Mesothelial cell of epicardium (in vitro differentiated cells): Measurements from ENCODE around the gene RALGAPA2. TPM values are rescaled to one million over a fixed set of nuclear protein-coding genes. Genes with fewer than 3 reads are reported as not detected.

Source experiments
- DNase-seq, 2 experiments: peaks; one replicate each; pipeline ENCODE4 v3.0.0; 2021; ENCODE audit warnings: low spot score in 2 of 2; ENCODE audit not compliant: unreplicated experiment in 2 of 2
- H3K27ac Mint-ChIP-seq: 2 replicates; pipeline ENCODE4 v1.8.0; 2021; ENCODE audit warnings: mixed read lengths
- H3K27me3 Mint-ChIP-seq: 2 replicates; pipeline ENCODE4 v1.8.0; 2021; ENCODE audit warnings: low read depth, mixed read lengths
- H3K36me3 Mint-ChIP-seq: 2 replicates; pipeline ENCODE4 v1.8.0; 2021; ENCODE audit warnings: mixed read lengths
- H3K4me1 Mint-ChIP-seq: 2 replicates; pipeline ENCODE4 v1.8.0; 2021; ENCODE audit warnings: mixed read lengths
- H3K4me3 Mint-ChIP-seq: 2 replicates; pipeline ENCODE4 v1.8.0; 2021; ENCODE audit warnings: mild to moderate bottlenecking, moderate library complexity, mixed read lengths
- H3K9me3 Mint-ChIP-seq: 2 replicates; pipeline ENCODE4 v1.8.0; 2021; ENCODE audit warnings: mixed read lengths
- total RNA-seq: library from RNA; stranded (reverse); gene quantifications from 3 replicates; pipeline ENCODE4 v1.2.1, GENCODE V29; 2021
- TF ChIP-seq, protein P1 (sequence below): fragments of 200-600 bp; sonication (generic); IDR thresholded peaks from one replicate; pipeline ENCODE4 v1.5.0; 2021; ENCODE audit warnings: antibody characterized with exemption; ENCODE audit not compliant: unreplicated experiment

The RALGAPA2 gene
- total RNA-seq, 1 donor from 2014 or later = 27.5 TPM

DNA sequence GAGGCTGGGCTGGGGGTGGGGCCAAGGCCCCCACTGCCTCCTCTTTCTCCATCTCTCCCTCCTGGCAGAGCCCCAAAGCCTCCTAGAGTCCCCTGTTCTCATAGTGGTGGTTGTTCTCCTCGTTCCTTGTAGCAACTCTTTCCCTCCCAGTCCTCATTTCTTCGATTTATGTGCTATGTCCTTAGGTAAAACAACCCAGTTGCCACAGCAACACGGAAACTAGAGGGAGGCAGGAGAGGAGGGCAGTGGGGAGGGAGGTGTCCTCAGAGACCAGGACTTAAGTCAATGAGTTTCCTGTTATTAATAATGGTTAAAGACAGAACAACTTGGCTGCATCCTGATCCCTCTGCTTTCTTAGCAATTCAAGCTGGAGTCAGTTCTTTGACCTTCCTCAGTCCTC, 183.6 kb downstream of the RALGAPA2 start:
- H3K9me3 Mint-ChIP-seq = no peaks in the 10 kb centered on the region
- H3K4me3 Mint-ChIP-seq = no peak overlapping the region
- no peak for DNase-seq
- H3K36me3 Mint-ChIP-seq = peaks cover 3% of the 10 kb centered on the region
- H3K27ac Mint-ChIP-seq = no peak overlapping the region
- no peaks in the 10 kb centered on the region for H3K4me1 Mint-ChIP-seq
- TF ChIP-seq, protein P1, sequence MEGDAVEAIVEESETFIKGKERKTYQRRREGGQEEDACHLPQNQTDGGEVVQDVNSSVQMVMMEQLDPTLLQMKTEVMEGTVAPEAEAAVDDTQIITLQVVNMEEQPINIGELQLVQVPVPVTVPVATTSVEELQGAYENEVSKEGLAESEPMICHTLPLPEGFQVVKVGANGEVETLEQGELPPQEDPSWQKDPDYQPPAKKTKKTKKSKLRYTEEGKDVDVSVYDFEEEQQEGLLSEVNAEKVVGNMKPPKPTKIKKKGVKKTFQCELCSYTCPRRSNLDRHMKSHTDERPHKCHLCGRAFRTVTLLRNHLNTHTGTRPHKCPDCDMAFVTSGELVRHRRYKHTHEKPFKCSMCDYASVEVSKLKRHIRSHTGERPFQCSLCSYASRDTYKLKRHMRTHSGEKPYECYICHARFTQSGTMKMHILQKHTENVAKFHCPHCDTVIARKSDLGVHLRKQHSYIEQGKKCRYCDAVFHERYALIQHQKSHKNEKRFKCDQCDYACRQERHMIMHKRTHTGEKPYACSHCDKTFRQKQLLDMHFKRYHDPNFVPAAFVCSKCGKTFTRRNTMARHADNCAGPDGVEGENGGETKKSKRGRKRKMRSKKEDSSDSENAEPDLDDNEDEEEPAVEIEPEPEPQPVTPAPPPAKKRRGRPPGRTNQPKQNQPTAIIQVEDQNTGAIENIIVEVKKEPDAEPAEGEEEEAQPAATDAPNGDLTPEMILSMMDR = no peak
- no peaks in the 10 kb centered on the region for H3K27me3 Mint-ChIP-seq

DNA sequence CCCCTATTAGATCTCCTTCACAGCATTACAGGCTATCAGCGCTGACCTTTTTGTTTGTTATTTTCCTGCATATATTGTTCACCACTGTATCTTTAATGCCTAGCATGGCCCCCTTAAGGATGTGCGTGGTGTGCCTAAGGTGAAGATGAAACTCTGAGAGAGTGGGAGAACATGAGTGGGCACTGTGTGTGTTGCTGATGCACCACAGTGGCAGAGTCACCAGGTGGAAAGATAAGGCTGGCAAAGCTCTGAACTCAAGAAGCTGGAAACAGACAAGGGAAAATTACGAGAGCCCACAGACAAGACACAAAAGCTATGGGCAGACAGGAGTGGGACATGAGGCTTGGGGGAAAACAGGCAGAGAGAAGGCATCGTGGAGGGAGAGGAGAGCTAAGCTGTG, 184.8 kb downstream of the RALGAPA2 start:
- Mint-ChIP-seq H3K4me1 (no peaks in the 10 kb centered on the region), H3K36me3 (peaks cover 3% of the 10 kb centered on the region), H3K27ac (no peak overlapping the region), H3K4me3 (no peak overlapping the region), H3K9me3 (no peaks in the 10 kb centered on the region), H3K27me3 (no peaks in the 10 kb centered on the region)
- no peak for DNase-seq
- TF ChIP-seq, protein P1 = no peak

DNA sequence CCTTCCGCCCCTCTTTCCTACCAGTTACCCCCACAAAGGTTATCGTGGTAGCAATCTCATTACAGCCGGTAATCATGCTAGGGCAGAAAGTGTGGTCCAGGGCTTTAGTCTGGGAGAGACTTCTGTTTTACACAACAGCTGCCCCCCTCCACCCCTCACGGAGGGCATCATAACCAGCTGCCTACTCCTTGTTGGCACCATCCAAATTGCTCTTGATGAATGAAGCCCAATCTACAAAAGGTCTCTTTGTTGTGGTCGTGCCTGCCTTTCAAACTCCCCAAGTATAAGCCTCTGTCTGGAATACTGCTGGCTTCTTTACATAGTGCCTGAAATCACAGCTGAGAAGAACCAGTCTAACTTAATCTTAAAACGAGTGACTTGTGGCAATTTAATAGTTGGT, 186.7 kb downstream of the RALGAPA2 start:
- peaks cover 9% of the 10 kb centered on the region for H3K36me3 Mint-ChIP-seq
- TF ChIP-seq, protein P1 = no peak
- no peak overlapping the region for H3K27ac Mint-ChIP-seq
- H3K4me1 Mint-ChIP-seq = no peaks in the 10 kb centered on the region
- no peak overlapping the region for H3K4me3 Mint-ChIP-seq
- no peak for DNase-seq
- H3K27me3 Mint-ChIP-seq = no peaks in the 10 kb centered on the region
- H3K9me3 Mint-ChIP-seq = no peaks in the 10 kb centered on the region

GRCh38 chr20:20525214-20525613, 187.2 kb downstream of the RALGAPA2 start:
- DNase-seq = no peak
- H3K9me3 Mint-ChIP-seq = no peaks in the 10 kb centered on the region
- H3K36me3 Mint-ChIP-seq = peaks cover 14% of the 10 kb centered on the region
- H3K4me1 Mint-ChIP-seq = no peaks in the 10 kb centered on the region
- TF ChIP-seq, protein P1 = no peak
- H3K27ac Mint-ChIP-seq = no peak overlapping the region
- H3K4me3 Mint-ChIP-seq = no peak overlapping the region
- H3K27me3 Mint-ChIP-seq = no peaks in the 10 kb centered on the region

DNA sequence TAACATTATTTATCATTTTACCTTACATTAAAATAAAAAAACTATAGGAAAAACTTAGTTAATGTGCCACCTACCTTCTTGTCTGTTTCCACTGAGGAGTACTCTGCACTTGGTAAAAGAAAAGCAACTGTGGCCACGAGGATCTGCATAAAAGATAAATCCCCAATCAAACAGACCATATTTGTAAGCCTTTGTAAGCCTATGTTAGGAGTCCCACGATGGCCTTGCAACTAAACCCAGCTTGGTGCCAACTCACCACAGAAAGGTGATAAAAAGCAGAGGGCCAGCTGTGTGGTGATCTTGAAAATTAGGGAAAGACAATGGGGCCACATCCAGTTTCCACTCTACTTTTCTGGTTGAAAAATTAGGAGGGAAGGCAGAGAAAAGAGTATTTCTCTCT, 187.7 kb downstream of the RALGAPA2 start:
- TF ChIP-seq, protein P1 = no peak
- no peaks in the 10 kb centered on the region for H3K4me1 Mint-ChIP-seq
- no peak overlapping the region for H3K4me3 Mint-ChIP-seq
- H3K9me3 Mint-ChIP-seq = no peaks in the 10 kb centered on the region
- DNase-seq = no peak
- H3K36me3 Mint-ChIP-seq = peaks cover 16% of the 10 kb centered on the region
- no peak overlapping the region for H3K27ac Mint-ChIP-seq
- H3K27me3 Mint-ChIP-seq = no peaks in the 10 kb centered on the region

- H3K27ac Mint-ChIP-seq = no peak overlapping the region
- no peaks in the 10 kb centered on the region for H3K4me1 Mint-ChIP-seq
- H3K9me3 Mint-ChIP-seq = no peaks in the 10 kb centered on the region
- no peaks in the 10 kb centered on the region for H3K27me3 Mint-ChIP-seq
- no peak for DNase-seq
- no peak overlapping the region for H3K4me3 Mint-ChIP-seq
- TF ChIP-seq, protein P1 = no peak
- peaks cover 27% of the 10 kb centered on the region for H3K36me3 Mint-ChIP-seq
Measured at GRCh38 chr20:20521736-20522135, 190.7 kb downstream of the RALGAPA2 start.
